SK-N-MC (cell line): Measurements from ENCODE around the gene XCL1.

ENCODE experiments used
- EZH2 ChIP-seq: fragments of 200-600 bp; sonication (generic); IDR thresholded peaks from one replicate; pipeline ENCODE4 v1.6.1; 2017; ENCODE audit warnings: antibody characterized with exemption
- FOXP2 ChIP-seq: optimal IDR thresholded peaks from 2 replicates; pipeline ENCODE3; 2011; ENCODE audit warnings: mild to moderate bottlenecking, moderate library complexity; ENCODE audit not compliant: insufficient read depth; ENCODE audit errors: extremely low read length, control extremely low read depth

DNA sequence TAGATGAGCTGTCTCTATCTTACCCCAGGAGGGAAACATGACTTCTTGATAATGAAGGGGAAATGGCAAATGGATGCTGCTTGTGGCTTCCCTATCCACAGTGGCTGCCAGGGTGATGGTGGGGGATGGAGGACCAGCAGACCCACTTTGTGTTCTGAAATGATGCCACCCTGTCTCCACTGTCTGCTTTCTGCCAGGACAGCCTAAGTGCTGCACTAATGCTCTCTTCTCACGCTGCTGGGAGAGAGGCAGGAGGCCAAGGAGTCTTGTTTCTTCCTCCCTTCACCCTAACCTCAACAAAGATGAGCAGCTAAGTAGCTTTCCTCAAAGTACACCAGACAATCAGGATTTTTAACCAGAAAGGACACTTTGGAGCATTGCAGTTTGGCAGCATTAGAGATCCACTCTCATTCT, 36.6 kb downstream of the XCL1 start:
- TF ChIP-seq FOXP2 (no peak), EZH2 (no peak)
